ENCODE measurements around the gene DOCK4. TPM values are rescaled to one million over a fixed set of nuclear protein-coding genes. Genes with fewer than 3 reads are reported as not detected.
A peak's percentile ranks its signal among the peaks of the same experiment; 100 is the strongest.

The DOCK4 gene
- total RNA-seq, 3 donors from 2014 or later, result 31.7 to 43.3 (median 41.9) TPM

DNA sequence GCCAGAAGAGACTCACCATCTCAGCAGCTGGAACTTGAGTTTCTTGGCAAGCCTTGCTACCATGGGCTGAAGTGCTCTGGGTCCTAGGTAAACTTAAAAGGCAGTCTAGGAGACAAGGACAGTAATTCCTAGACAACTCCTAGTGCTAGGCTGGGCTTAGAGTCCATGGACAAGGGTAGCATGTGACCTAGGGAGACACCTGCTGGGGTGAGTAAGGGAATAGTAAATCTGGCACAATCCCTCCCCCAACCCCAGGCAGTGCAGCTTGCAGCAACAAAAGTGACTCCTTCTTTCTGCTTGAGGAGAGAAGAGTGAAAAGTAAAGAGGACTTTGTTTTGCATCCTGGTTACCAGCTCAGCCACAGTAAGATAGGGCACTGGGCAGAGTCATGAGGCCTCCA is 327.4 kb downstream of the DOCK4 start:
- Histone ChIP-seq H3K4me3 (no peak overlapping the region), H3K4me1 (no peaks in the 10 kb centered on the region), H3K27ac (no peak overlapping the region), H3K27me3 (no peaks in the 10 kb centered on the region), H3K36me3 (no peaks in the 10 kb centered on the region), H3K9me3 (peaks cover 0 to 6% of the 10 kb centered on the region in 2 donors)
- no peak for DNase-seq (ENCODE audit: low spot score in 2 of 2)
- intact Hi-C loops (cut with DNase I; ENCODE audit: low total_unique reads), result no loop called here
- TF ChIP-seq CTCF (IDR thresholded peaks at IDR 0.05) (no peak), POLR2A (IDR thresholded peaks at IDR 0.05) (no peak), POLR2AphosphoS5 (IDR thresholded peaks at IDR 0.05) (no peak)

DNA sequence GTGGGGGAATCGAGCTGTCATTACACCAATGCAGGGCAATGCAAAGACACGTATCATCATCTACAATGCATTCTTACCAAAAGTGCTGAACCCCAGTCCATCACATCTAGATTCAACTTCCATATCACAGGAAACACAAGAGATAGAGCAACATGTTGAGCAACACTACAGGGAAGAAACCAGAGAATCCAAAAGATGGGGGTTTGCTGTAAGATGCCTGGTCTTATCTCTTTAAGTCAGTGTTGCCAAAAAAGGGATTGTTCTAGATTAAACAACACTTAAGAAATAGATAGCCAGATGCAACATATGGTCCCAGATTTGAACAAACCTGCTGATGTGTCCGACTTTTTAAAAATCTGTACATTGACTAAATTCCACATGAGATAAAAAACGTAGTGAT is 328.3 kb downstream of the DOCK4 start:
- H3K4me1 ChIP-seq, result no peaks in the 10 kb centered on the region
- no peak overlapping the region for H3K27ac ChIP-seq
- H3K36me3 ChIP-seq, result no peaks in the 10 kb centered on the region
- H3K4me3 ChIP-seq, result no peak overlapping the region
- H3K27me3 ChIP-seq, result no peaks in the 10 kb centered on the region
- intact Hi-C loops (cut with DNase I; ENCODE audit: low total_unique reads), result no loop called here
- peaks cover 0 to 6% of the 10 kb centered on the region in 2 donors for H3K9me3 ChIP-seq
- TF ChIP-seq CTCF (IDR thresholded peaks at IDR 0.05) (no peak), POLR2AphosphoS5 (IDR thresholded peaks at IDR 0.05) (no peak)
- DNase-seq (ENCODE audit: low spot score in 2 of 2), result no peak

DNA sequence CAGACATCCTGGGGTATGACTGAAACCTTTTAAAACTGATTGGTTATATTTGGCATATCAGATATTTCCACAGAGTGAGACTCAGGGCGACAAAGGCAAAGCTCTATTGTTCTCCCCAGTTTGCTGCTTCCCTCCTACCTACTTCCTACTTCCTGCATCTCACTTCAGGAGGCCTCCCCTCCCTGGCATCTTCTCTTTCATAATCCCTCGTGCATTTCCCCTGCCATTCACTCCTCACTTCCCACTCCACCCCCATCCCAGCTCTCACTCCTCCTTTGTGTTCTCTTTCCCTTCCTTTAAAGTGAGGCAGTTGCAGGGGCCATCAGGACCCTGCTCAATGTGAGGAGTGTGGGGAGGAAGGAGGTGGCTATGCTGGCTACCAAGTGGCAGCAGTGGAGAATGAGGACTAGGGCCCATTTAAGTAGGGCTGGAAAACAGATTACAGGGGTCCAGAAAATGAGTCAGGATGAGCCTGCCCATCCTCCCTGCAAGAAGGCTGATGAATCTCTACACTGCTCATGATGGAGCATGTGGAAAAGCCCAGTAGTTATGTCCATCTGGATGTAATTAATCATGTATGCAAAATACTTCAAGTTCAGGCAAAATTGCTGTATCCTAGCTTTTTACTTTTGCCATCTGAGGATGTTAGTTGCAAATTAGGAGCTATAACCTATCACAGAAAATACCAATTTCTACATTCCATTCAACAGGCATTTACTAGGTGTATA is 332.1 kb downstream of the DOCK4 start:
- no peaks in the 10 kb centered on the region for H3K36me3 ChIP-seq
- H3K4me1 ChIP-seq, result no peaks in the 10 kb centered on the region
- DNase-seq (ENCODE audit: low spot score in 2 of 2), result no peak
- no peaks in the 10 kb centered on the region for H3K9me3 ChIP-seq
- no peak overlapping the region for H3K4me3 ChIP-seq
- TF ChIP-seq POLR2A (IDR thresholded peaks at IDR 0.05), result no peak
- no peak for TF ChIP-seq POLR2AphosphoS5 (IDR thresholded peaks at IDR 0.05)
- no peak for TF ChIP-seq CTCF (IDR thresholded peaks at IDR 0.05)
- peak overlapping the region in 1 of 2 donors; percentile 28 for H3K27ac ChIP-seq
- intact Hi-C loops (cut with DNase I; ENCODE audit: low total_unique reads), result no loop called here
- no peaks in the 10 kb centered on the region for H3K27me3 ChIP-seq

GRCh38 chr7:111873326-111873646 is 332.9 kb downstream of the DOCK4 start:
- Histone ChIP-seq H3K36me3 (no peaks in the 10 kb centered on the region), H3K27ac (no peak overlapping the region)

More at GRCh38 chr7:111873326-111873646, 332.9 kb downstream of the DOCK4 start:
- no peak for DNase-seq (ENCODE audit: low spot score in 2 of 2)
- no peak for TF ChIP-seq CTCF (IDR thresholded peaks at IDR 0.05)
- TF ChIP-seq POLR2AphosphoS5 (IDR thresholded peaks at IDR 0.05), result no peak
- TF ChIP-seq POLR2A (IDR thresholded peaks at IDR 0.05), result no peak
- intact Hi-C loops (cut with DNase I; ENCODE audit: low total_unique reads), result no loop called here
- Histone ChIP-seq H3K9me3 (no peaks in the 10 kb centered on the region), H3K27me3 (no peaks in the 10 kb centered on the region), H3K4me3 (no peak overlapping the region), H3K4me1 (no peaks in the 10 kb centered on the region)
